GM10248 (cell line): Measurements from ENCODE around the gene CCL2.

Source experiments
- CTCF ChIA-PET: fragments of 300-600 bp; sonication (Branson Sonifier 250); formaldehyde crosslinking; extraction: SDS; loops from one replicate; lab custom pipeline; 2021; ENCODE audit warnings: antibody characterized with exemption; lab: Yijun Ruan, JAX
- POLR2A ChIA-PET: fragments of 350-650 bp; sonication (Branson Sonifier 250); formaldehyde crosslinking; extraction: SDS; loops from one replicate; lab custom pipeline; 2020; ENCODE audit warnings: antibody characterized with exemption; lab: Yijun Ruan, JAX
- DNase-seq: peaks from one replicate; pipeline ENCODE4 v3.0.0; 2012; ENCODE audit errors: extremely low spot score
- CTCF ChIP-seq: IDR thresholded peaks from 2 replicates; pipeline ENCODE4 v1.5.1; 2012; ENCODE audit warnings: mild to moderate bottlenecking, low read depth; ENCODE audit errors: extremely low read depth, missing control alignments, control extremely low read depth

CCL2 gene

GRCh38 chr17:34236281-34236892 lies 18.7 kb upstream of the CCL2 start:
- no peak for DNase-seq
- CTCF ChIA-PET, result interaction anchor here (1.0 to 2.1 kb wide), 4 partner anchors 21 to 125 kb away, joined by 3 to 12 read pairs (median 6); no protein-coding TSS in a partner anchor
- no peak for TF ChIP-seq CTCF
- POLR2A ChIA-PET, result no interaction called here

DNA sequence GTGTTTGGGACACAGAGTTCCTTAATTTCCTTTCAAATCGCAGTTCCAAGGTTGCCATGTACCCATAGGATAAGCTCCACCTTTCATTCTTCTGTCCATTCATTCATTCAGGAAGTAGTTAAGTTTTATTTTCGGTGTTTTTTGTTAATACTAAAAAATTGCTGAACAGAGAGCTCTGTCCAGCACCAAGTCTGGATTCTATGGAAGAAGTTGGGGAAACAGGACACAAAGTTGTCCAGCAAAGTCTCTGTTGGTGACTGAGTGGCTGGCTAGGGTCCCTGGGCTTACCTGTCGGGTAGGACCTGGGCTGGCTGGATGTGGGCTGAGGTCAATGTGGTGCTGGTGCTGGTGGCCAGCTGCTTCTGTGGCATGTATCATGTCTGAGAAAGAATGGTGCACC lies 17.6 kb upstream of the CCL2 start:
- no peak for DNase-seq
- CTCF ChIA-PET, result interaction anchor here (0.9 to 2.1 kb wide), 2 partner anchors 37 to 124 kb away, joined by 3 to 7 read pairs; no protein-coding TSS in a partner anchor
- POLR2A ChIA-PET, result no interaction called here
- TF ChIP-seq CTCF, result no peak

- CTCF ChIA-PET, result interaction anchor here (1.4 to 1.5 kb wide), 2 partner anchors 11 to 51 kb away, joined by 3 to 5 read pairs; no protein-coding TSS in a partner anchor
- TF ChIP-seq CTCF, result no peak
- POLR2A ChIA-PET, result no interaction called here
- DNase-seq, result no peak
These were observed 14.0 kb upstream of the CCL2 start for GRCh38 chr17:34241062-34241461.

GRCh38 chr17:34242587-34243363 lies 12.3 kb upstream of the CCL2 start:
- DNase-seq, result no peak
- CTCF ChIA-PET, result interaction anchor here (0.9 to 2.4 kb wide), 4 partner anchors 42 to 118 kb away, joined by 3 to 6 read pairs (median 3); no protein-coding TSS in a partner anchor
- no peak for TF ChIP-seq CTCF
- POLR2A ChIA-PET, result no interaction called here

- no peak for DNase-seq
- TF ChIP-seq CTCF, result no peak
- POLR2A ChIA-PET, result no interaction called here
- CTCF ChIA-PET, result interaction anchor here (0.9 to 2.4 kb wide), 2 partner anchors 43 to 118 kb away, joined by 3 to 6 read pairs; no protein-coding TSS in a partner anchor
These were observed 11.4 kb upstream of the CCL2 start for GRCh38 chr17:34243364-34244320.
